Thoracic aorta (tissue), 2 donors: ENCODE results near the gene JMJD8. TPM values are rescaled to one million over a fixed set of nuclear protein-coding genes. Genes with fewer than 3 reads are reported as not detected.

Experiments used
- ATAC-seq: fragments of 150-250 bp; one replicate; pipeline ENCODE4 v1.8.0; 2017; ENCODE audit warnings: low read depth; ENCODE audit not compliant: insufficient number of reproducible peaks, low FRiP score
- DNase-seq: peaks from one replicate; pipeline ENCODE4 v3.0.0-alpha.2; 2020; ENCODE audit warnings: low spot score
- H3K27ac ChIP-seq, 2 donors: fragments of 200-600 bp; sonication (generic); 1 replicate in 1 of 2; 2 replicates in 1 of 2; pipeline ENCODE4 v1.5.1; 2016; ENCODE audit warnings: mild to moderate bottlenecking in 2 of 2, moderate library complexity in 2 of 2
- H3K27me3 ChIP-seq: fragments of 200-600 bp; sonication (generic); replicated peaks from 2 replicates; pipeline ENCODE4 v1.6.0; 2016; ENCODE audit warnings: mild to moderate bottlenecking; ENCODE audit not compliant: insufficient read depth
- H3K36me3 ChIP-seq: fragments of 200-600 bp; sonication (generic); one replicate; pipeline ENCODE4 v1.5.1; 2016
- H3K4me1 ChIP-seq, 2 donors: fragments of 200-600 bp; sonication (generic); 1 replicate in 1 of 2; 2 replicates in 1 of 2; pipeline versions ENCODE4 v1.5.1 to v1.6.0; 2016; ENCODE audit warnings: low read depth in 2 of 2, mild to moderate bottlenecking in 1 of 2; ENCODE audit not compliant: control insufficient read depth in 1 of 2
- H3K4me3 ChIP-seq: fragments of 200-600 bp; sonication (generic); 2 replicates; pipeline ENCODE4 v1.5.1; 2016; ENCODE audit warnings: mild to moderate bottlenecking
- H3K9me3 ChIP-seq: fragments of 200-600 bp; sonication (generic); 2 replicates; pipeline ENCODE4 v1.5.1; 2016
- total RNA-seq, 2 donors: library from RNA; depleted of rRNA; stranded (reverse); fragments of >200 nt; gene quantifications; one replicate each; pipeline versions ENCODE4 v1.1.0 to v1.2.3, GENCODE V29; 2016
- TF ChIP-seq, protein P1 (sequence below): fragments of 200-600 bp; sonication (generic); IDR thresholded peaks from one replicate; pipeline ENCODE4 v1.5.1; 2019; ENCODE audit warnings: antibody characterized with exemption

Gene JMJD8
- total RNA-seq, 2 donors from 2014 or later, result 98.7 to 128 TPM

DNA sequence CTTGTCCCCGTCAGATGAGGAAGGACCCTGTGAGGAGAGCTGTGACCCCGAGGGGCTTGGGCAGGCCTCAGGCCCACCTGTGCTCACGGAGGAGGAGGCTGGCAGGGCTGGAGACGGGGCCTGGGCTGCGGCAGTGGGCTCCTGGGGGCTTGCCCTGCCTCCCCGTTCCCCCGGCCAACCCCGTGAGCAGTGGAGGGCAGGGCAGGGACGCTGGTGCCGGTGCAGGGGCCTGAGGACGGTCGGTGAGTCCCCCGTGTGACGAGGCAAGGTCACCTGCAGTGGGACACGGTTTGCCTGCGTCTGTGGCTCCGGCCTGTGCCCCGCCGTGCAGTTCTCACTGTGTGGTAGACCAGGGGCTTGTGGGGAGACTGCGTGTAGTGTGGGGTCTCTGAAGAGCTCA, 24.5 kb downstream of the JMJD8 start:
- Histone ChIP-seq H3K9me3 (no peaks in the 10 kb centered on the region), H3K27me3 (no peaks in the 10 kb centered on the region), H3K4me3 (no peak overlapping the region), H3K27ac (no peak overlapping the region), H3K4me1 (no peaks in the 10 kb centered on the region), H3K36me3 (peaks cover 4% of the 10 kb centered on the region)
- no peak for ATAC-seq
- DNase-seq, result no peak
- TF ChIP-seq, protein P1, sequence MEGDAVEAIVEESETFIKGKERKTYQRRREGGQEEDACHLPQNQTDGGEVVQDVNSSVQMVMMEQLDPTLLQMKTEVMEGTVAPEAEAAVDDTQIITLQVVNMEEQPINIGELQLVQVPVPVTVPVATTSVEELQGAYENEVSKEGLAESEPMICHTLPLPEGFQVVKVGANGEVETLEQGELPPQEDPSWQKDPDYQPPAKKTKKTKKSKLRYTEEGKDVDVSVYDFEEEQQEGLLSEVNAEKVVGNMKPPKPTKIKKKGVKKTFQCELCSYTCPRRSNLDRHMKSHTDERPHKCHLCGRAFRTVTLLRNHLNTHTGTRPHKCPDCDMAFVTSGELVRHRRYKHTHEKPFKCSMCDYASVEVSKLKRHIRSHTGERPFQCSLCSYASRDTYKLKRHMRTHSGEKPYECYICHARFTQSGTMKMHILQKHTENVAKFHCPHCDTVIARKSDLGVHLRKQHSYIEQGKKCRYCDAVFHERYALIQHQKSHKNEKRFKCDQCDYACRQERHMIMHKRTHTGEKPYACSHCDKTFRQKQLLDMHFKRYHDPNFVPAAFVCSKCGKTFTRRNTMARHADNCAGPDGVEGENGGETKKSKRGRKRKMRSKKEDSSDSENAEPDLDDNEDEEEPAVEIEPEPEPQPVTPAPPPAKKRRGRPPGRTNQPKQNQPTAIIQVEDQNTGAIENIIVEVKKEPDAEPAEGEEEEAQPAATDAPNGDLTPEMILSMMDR, result no peak

DNA sequence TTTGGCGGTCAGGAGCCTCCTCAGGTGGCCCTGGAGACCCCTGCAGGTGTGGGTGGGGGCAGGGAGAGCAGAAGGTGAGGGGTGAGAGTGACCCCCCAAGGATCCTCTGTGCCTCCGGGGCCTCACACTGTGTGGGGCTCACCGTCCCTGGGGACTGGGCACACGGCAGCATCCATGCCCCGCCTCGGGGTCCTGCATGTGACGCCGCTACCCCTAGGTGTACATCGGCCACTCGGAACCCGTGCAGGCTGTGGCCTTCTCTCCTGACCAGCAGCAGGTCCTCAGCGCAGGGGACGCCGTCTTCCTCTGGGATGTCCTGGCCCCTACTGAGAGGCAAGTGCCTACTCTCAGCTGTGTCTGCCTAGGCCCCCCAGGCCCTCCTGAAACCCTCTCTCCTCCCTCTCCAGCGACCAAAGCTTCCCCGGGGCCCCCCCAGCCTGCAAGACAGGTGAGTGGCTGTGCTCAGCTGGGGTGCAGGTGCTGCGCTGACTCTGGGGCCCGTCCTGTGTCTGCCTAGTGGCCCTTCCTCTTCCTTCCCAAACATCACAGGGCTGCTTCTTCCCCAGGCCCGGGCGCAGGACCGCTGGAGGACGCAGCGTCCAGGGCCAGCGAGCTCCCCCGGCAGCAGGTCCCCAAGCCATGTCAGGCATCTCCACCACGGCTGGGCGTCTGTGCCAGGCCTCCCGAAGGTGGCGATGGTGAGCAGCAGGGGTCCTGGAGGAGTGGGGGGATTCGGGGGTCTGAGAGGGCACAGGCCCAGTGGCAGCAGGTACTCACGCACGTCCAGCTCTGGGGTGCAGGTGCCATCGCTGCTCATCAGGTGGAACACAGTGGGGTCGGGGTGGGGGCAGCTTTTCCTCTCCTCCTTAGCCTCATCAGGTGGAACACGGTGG, 25.2 kb downstream of the JMJD8 start:
- TF ChIP-seq, protein P1, result no peak
- H3K27ac ChIP-seq, result no peak overlapping the region
- DNase-seq (no peak), ATAC-seq (no peak)
- H3K4me3 ChIP-seq, result no peak overlapping the region
- H3K36me3 ChIP-seq, result peaks cover 4% of the 10 kb centered on the region
- no peaks in the 10 kb centered on the region for H3K9me3 ChIP-seq
- H3K4me1 ChIP-seq, result no peaks in the 10 kb centered on the region
- no peaks in the 10 kb centered on the region for H3K27me3 ChIP-seq

DNA sequence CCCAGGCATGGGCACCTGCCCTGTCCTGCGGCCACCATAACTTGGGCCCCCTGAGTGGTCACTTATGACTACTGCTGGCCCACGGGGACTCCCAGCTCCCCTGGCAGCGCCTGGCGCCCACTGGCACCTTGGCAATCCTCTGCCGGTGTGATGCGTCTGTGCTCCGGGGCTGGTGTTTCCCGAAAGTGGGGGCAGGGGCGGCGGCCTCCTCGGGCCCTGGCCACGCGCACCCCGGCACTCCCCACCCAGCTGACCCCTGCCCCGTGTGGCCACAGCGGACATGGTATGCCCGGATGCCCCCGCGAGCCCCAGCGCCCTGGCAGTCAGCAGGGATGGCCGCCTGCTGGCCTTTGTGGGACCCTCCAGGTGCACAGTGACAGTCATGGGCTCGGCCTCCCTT, 26.6 kb downstream of the JMJD8 start:
- TF ChIP-seq, protein P1, result no peak
- no peaks in the 10 kb centered on the region for H3K27me3 ChIP-seq
- ATAC-seq, result no peak
- H3K36me3 ChIP-seq, result peaks cover 4% of the 10 kb centered on the region
- H3K27ac ChIP-seq, result no peak overlapping the region
- no peaks in the 10 kb centered on the region for H3K9me3 ChIP-seq
- H3K4me1 ChIP-seq, result no peaks in the 10 kb centered on the region
- no peak overlapping the region for H3K4me3 ChIP-seq
- DNase-seq, result no peak

DNA sequence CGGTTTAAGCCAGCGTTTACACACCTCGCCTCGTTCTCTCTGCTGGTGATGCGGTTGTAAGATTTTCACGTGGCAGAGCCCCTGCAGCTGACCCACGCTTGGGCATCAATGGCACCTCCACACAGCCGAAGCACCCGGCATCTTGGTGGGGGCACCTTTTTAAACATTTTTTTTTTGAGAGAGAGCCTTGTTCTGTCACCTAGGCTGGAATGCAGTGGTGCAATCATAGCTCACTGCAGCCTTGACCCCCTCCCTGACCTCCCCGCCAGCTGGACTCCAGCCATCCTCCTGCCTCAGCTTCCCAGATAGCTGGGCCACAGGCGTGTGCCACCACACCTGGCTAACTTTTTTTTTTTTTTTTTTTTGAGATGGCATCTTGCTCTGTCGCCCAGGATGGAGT, 30.1 kb downstream of the JMJD8 start:
- peaks cover 7 to 11% of the 10 kb centered on the region in 2 donors for H3K4me1 ChIP-seq
- ATAC-seq (no peak), DNase-seq (no peak)
- peaks cover 4% of the 10 kb centered on the region for H3K36me3 ChIP-seq
- no peak overlapping the region for H3K27ac ChIP-seq
- TF ChIP-seq, protein P1, result no peak
- no peaks in the 10 kb centered on the region for H3K9me3 ChIP-seq
- H3K27me3 ChIP-seq, result no peaks in the 10 kb centered on the region
- H3K4me3 ChIP-seq, result no peak overlapping the region

DNA sequence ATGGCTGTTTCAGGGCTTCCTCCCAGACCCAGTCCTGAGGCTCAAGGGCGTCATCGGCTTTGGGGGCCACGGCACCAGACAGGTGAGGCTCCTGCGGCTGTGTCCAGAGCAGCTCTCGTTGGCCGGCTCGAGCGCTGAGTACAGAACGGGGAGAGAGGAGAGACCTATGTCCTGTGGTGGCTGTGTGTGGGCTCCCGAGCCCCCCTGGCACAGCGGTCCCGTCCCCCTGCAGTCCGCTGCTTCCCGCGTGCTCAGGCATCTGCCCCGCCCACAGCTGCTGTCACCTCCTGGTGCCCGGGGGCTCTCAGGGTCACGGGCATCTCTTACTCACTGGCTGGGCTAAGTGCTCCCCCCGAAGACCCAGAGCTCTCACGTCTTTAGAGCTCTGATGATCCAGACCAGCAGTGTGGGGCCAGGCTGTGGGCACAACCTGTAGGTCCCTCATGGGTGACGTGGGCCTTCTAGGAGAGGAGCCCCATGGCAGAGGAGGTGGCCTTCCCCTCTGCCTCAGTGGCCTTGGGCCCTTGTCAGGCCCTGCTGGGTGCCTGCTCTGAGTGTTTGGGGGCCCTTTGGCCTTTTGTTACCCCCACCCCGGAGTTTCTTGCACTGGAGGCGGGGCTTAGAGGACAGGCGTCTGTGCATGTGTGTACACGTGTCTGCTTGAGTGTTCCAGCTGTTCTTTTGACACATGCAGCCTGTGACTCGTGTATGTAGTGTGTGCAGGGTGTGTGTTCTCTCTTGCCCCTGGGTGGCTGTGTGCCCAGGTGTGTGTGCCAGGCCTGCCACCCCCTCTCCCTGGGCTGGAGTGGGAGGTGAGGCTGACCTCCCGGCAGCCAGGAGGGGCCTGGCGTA, 31.5 kb downstream of the JMJD8 start:
- Histone ChIP-seq H3K4me1 (peaks cover 15 to 20% of the 10 kb centered on the region in 2 donors), H3K27ac (no peak overlapping the region), H3K27me3 (no peaks in the 10 kb centered on the region), H3K9me3 (no peaks in the 10 kb centered on the region), H3K36me3 (peaks cover 4% of the 10 kb centered on the region), H3K4me3 (no peak overlapping the region)
- ATAC-seq (no peak), DNase-seq (no peak)
- TF ChIP-seq, protein P1, result no peak
